Esophagus muscularis mucosa (tissue), 4 donors: ENCODE measurements around the gene RAB11FIP2.

Experiments used
- CTCF ChIP-seq, 3 experiments: fragments of 200-600 bp in 2 of 3; fragments of 450-650 bp in 1 of 3; sonication (generic) in 2 of 3; IDR thresholded peaks; one replicate each; pipeline ENCODE4 v1.5.1; 2017 to 2019; ENCODE audit warnings: antibody characterized with exemption in 3 of 3, mild to moderate bottlenecking in 2 of 3, moderate library complexity in 1 of 3
- EP300 ChIP-seq: sonication (generic); formaldehyde crosslinking; IDR thresholded peaks from one replicate; pipeline ENCODE4 v1.6.1; 2017; ENCODE audit warnings: antibody characterized with exemption
- POLR2A ChIP-seq: fragments of 450-650 bp; IDR thresholded peaks from one replicate; pipeline ENCODE4 v1.6.1; 2017; ENCODE audit warnings: antibody characterized with exemption, moderate library complexity, mild to moderate bottlenecking, low read depth
- POLR2AphosphoS5 ChIP-seq, 2 donors: sonication (generic); formaldehyde crosslinking; IDR thresholded peaks; one replicate each; pipeline ENCODE4 v1.6.1; 2017; ENCODE audit warnings: antibody characterized with exemption in 2 of 2

GRCh38 chr10:118028619-118029018 lies 18.1 kb downstream of the RAB11FIP2 start:
- TF ChIP-seq POLR2A = no peak
- no peak for TF ChIP-seq CTCF (IDR thresholded peaks at IDR 0.05)
- no peak for TF ChIP-seq EP300
- no peak for TF ChIP-seq POLR2AphosphoS5 (IDR thresholded peaks at IDR 0.05)
